Gastrocnemius medialis (tissue), 4 donors: ENCODE results near the gene PHLPP2.

Source experiments
- CTCF ChIP-seq, 5 experiments: fragments of 450-650 bp in 3 of 5; fragments of 200-600 bp in 2 of 5; sonication (generic) in 2 of 5; IDR thresholded peaks in 4 of 5; conservative IDR thresholded peaks in 1 of 5; 1 replicate in 4 of 5; 2 replicates in 1 of 5; pipeline ENCODE4 v1.5.1; 2016 to 2019; ENCODE audit warnings: antibody characterized with exemption in 5 of 5, mild to moderate bottlenecking in 3 of 5, moderate library complexity in 3 of 5
- POLR2A ChIP-seq, 2 donors: fragments of 450-650 bp; IDR thresholded peaks; one replicate each; pipeline ENCODE4 v1.6.1; 2017; ENCODE audit warnings: antibody characterized with exemption in 2 of 2, mild to moderate bottlenecking in 2 of 2, moderate library complexity in 2 of 2

- TF ChIP-seq CTCF (IDR thresholded peaks at IDR 0.05 in 4 of 5, conservative IDR thresholded peaks at IDR 0.05 in 1 of 5) (no peak), POLR2A (IDR thresholded peaks at IDR 0.05) (no peak)
Measured at GRCh38 chr16:71681360-71681759, 43.1 kb downstream of the PHLPP2 start.
